HG02610 (cell line): ENCODE results near the gene TBC1D4.
"Not testable (repeated sequence)": the region's sequence is repeated elsewhere in the genome, so short reads cannot be mapped to it uniquely, and the experiment has no call there.

Experiments
- ATAC-seq: cut with Tn5 transposase; IDR thresholded peaks from one replicate; pipeline ENCODE4 v1.9.1; 2021; ENCODE audit warnings: mild to moderate bottlenecking, moderate library complexity; ENCODE audit not compliant: unreplicated experiment

TBC1D4 gene

DNA sequence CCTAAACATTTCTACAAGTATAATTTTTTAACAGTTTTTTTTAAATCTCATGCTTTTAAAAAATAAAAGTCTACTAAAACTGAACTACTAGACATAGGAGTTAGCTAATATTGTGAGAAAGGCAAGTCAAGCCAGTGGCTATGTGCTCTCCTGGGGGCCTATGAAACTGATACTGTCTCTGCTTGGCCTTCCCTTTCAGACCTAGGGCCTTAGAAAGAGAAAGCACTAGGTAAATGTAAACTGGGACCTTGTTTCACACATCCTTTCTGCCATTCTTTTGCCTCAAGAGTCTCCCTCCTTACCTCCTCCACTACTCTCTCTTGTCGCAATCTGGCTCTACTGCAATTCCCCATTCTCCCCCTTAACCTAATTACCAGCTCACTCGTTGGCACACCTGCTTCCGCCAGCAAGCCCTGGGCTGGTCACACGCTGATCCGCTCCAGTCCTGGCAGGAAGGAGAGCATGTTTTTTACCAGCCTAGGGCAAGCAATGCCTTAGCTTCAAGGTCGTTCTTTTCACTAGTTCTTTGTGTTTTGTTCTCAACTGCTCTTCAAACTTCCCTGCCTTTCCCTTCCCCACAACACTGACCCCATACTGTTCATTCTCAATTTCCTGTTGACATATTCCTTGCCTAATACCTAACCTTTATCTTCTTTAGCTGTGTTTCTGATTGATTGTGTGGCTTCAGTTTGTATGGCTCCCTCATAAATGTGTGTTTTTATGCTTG, 23.1 kb downstream of the TBC1D4 start:
- peak; percentile 99 for ATAC-seq

DNA sequence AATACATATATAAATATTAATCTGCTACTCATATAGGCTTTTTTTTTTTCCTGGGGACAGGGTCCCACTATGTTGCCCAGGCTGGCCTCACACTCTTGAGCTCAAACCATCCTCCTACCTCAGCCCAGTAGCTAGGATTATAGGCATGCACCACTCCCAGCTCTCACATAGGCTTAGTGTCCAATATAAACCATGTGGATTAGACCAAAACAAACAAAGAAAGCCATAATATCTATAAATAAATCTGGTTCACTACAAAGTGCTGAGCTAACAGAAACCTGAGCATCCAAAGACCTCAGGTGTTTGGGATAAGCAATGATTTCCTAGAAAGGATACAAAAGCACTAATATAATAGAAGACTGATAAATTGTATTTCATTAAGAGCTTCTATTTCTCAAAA, 26.0 kb downstream of the TBC1D4 start:
- no peak for ATAC-seq

DNA sequence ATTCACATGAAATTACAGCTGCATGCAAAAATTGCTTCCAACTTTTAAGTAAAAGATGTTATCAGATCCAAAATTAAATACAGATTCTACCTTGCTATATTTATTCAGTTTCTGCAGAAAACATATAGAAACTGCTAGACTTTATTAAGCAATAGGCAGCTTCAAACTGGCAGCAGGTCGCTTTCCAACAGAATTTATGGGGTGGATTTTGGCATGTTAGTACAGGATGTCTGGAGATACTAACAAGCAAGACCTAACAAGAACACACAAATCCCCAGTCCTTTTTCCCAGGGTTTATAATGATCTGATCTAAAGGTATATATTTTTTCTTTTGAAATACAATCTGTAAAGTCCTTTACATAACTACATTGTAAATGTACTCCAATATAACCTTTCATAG, 27.5 kb downstream of the TBC1D4 start:
- no peak for ATAC-seq

DNA sequence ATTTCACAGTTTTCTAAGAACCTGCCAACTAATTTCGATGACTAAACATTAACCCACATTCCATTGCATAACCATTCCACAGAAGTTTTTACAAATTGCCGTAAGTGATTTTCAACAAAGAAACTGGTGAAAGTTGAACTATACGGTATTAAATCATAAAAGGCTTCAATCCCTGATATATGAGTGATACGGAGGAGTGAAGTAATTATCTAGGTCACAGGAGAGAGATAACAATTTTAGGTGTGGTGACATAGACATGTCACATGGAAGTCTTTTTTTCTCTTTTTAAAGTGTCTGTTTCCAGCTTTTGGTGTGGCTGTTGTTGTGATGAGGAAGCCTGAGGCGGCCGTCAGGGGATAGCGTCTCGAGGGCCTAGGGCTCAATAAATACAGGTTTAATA, 29.4 kb downstream of the TBC1D4 start:
- ATAC-seq: no peak

DNA sequence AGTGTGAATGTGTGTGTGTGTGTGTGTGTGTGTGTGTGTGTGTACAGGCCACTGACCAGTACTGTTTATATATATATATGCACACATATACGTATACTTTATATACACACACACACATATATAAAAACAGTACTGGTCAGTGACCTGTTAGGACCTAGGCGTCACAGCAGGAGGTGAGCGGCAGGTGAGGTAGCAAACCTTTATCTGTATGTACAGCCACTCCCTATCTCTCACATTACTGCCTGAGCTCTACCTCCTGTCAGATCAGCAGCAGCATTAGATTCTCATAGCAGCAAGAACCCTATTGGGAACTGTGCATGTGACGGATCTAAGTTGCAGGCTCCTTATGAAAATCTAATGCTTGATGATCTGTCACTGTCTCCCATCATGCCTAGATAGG, 34.5 kb downstream of the TBC1D4 start:
- ATAC-seq: no peak

DNA sequence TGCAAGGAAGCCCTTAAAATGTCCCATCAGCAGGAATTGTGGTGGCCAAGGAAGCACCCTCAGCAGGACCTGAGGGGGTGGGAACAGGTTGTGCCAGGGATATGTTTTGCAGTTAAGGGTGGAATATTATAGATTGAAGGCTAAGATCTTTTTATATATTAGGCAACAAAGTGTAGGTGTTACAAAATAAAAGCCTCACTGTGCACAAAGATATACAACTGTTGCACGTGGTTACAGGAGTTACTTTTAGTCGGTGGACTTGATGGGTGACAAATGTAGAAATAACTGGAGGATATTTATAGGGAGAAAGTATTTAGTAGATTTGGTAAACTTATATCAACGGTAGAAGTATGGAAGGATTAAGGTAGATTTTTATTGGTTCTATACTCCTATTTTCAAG, 35.1 kb downstream of the TBC1D4 start:
- ATAC-seq: no peak

DNA sequence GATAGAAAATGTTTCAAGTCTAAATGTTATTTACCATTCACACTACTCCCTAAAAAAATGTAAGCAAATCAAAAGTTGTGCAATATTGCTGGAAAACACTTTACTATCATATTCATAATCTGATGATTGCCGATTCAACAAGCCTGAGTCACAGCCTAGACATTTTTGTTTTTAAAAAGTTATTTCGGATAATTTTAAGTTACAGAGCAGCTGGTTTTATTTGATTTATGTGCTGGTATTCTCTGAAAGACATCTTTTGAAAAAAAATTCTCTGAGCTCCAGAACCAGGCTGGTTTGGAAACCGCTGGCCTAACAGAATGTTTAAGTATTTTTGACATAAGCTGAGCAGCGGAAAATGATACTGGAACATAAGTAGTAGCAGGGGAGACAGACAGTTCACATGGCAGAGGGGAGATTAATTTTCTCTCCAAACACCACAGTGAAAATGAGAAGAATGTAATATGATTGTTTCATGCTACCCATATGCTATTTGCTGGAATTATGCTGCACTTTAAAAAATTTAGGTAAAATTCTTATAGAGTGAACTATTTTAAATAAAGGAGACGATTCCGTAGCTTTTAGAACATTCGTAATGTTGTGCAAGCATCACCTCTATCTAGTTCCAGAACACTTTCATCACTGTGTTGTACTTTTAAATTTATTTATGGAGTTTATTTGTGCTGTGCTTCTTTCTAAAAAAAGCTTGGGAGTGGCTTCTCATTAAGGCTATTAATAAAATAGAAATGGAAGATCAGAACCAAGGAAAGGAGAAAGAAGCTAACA, 36.1 kb downstream of the TBC1D4 start:
- no peak for ATAC-seq

DNA sequence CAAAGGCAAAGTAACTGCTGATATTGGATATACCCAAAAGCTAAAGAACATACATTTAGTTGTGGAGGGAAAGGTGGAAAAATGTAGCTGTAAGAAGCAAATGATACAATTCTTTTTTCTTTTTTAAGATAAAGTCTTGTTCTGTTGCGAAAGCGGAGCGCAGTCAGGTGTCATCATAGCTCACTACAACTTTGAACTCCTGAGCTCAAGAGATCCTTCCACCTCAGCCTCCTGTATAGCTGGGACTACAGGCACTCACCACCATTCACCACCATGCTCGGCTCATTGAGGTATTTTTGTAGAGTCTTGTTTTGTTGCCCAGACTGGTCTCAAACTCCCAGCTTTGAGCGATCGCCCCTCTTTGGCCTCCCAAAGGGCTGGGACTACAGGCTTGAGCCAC, 38.0 kb downstream of the TBC1D4 start:
- no peak for ATAC-seq

DNA sequence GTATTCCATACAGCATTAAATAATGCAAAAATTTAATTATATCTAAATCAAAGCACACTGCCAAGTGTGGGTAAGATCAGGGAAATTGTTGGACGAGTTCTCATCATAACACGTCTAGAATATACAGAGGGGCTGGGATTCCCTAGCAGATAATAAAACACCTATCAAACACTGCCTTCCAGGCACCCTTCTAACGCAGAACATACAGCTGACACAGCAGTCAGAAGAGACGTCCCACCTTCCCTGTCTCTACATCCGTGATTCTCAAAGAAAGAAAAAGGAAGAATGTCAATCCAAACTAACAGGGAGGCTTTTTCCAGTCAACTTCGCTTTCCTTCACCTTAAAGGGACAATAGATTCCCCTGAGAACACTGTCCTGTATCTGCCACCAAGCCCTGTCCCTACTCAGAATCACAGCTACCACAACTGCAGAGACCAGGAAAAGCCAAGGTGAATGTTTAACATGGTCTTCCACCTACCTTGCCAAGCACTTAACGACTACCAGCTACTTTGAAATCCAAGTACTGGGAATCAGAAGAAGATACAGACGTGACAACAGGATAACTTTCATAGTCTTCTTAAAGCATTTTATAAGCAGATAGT, 38.5 kb downstream of the TBC1D4 start:
- ATAC-seq: no peak

DNA sequence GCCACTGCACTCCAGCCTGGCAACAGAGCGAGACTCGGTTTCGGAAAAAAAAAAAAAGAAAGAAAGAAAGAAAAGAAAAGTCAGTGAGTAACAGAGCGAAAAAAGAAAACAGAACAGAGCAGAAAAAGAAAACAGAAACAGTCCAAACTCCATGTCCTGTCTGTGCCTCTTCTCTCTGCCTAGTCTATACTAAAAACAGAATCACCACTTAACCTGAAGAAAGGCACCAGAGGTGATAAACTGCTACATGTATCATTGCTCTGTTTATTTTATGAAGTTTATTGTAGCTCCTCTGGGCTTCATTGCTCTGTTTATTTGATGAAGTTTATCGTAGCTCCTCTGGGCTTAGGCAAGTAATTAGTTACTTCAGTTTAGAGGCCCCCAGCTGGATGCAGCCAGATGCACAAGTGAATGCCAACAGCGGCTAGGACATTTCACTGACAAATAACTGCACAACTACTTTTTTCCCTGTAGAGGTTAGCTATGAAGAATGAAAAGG, 39.2 kb downstream of the TBC1D4 start:
- ATAC-seq: no peak

DNA sequence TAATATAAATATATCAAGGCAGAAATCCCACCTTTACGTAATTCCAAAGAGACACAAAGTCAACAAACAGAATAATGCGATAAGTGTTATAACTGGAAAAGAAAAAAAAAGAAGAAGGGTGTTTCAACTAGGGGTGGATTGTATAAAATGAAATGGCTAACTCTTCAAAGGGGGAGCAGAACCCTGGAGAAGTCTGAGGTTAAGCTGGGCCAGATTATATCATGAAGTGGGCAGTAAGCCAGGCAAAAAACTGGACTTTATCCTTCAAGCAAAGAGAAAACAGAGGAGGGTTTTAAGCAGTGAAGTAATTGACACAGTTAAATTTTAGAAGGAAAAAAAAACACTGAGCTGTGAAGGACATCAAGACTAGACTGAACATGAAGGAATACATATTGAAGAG, 41.9 kb downstream of the TBC1D4 start:
- ATAC-seq: no peak

DNA sequence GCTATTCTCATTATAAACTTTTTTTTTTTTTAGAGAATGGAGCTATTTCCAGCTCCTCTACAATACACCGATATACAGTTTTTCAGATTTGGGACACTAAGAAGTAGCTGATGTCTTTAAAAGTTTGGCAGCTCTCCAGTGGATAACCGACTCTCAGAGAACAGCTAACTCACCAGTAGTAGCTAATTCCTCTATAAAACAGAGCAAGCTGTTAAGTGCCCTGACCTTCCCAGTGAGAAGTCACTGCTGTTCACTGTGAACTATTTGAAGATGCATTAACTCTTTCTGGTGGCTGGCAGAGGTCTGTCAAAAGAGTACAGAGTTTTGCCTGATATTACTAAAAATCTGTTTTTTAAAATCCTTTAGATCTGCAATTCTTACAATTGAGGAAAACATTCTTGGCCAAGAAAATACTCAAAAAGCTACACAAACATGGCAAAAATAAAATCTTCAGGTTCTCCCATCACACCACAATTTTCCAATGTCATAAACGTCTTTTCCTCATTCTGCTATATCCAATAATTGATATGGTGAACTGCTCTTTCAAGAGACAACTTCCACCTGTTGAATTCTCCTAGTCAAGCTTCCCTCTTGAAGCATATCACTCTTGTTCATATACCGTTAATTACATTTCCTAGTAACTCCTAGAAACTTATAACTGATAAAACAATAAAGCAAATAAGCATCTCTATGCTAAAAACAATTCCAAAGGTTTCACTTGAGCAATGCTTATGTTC, 44.2 kb downstream of the TBC1D4 start:
- no peak for ATAC-seq

DNA sequence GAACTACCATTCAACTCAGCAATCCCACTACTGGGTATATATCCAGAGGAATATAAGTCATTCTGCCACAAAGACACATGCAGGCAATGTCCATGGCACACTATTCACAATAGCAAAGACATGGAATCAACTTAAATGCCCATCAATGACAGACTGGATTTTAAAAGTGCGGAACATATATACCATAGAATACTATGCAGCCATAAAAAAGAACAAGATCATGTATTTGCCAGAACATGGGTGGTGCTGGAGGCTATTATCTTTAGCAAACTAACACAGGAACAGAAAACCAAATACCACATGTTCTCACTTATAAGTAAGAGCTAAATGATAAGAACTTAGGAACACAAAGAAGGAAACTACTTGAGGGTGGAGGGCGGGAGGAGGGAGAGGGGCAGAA, 47.8 kb downstream of the TBC1D4 start:
- not testable (repeated sequence) for ATAC-seq

DNA sequence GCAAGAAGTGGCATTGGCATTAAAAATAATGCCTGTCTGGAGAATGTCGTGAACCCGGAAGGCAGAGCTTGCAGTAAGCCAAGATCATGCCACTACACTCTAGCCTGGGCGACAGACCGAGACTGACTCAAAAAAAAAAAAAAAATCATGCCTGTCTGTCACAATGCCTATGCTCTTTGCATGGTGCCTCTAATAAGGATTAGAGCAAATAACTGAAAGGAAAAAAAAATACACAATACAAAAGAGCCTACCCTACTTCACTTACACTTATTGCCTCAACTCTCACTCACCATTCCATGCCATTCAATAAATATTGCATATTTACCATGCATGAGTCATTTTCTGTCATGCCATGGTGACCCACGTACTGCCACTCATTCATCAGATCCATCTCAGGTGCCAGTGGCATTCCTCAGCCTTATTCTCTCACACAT, 49.1 kb downstream of the TBC1D4 start:
- ATAC-seq: no peak

DNA sequence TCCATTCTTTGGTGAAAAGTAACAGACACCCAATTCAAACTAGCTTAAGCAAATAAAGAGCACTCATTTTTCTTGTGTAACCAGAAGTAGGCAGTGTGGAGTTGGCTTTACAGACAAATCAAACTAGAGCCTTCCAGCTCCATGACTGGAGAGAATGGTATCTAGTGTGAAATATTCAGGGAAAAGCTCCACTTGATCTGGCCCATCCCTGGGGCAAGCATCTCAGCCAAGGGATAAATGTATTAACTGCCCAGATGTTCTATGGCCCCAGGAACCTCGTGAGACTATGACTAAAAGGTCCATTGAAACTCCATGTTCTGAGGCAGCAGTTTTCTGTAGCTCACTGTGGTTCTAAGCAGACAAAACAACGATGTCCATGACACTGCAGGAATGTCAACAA, 49.9 kb downstream of the TBC1D4 start:
- no peak for ATAC-seq

DNA sequence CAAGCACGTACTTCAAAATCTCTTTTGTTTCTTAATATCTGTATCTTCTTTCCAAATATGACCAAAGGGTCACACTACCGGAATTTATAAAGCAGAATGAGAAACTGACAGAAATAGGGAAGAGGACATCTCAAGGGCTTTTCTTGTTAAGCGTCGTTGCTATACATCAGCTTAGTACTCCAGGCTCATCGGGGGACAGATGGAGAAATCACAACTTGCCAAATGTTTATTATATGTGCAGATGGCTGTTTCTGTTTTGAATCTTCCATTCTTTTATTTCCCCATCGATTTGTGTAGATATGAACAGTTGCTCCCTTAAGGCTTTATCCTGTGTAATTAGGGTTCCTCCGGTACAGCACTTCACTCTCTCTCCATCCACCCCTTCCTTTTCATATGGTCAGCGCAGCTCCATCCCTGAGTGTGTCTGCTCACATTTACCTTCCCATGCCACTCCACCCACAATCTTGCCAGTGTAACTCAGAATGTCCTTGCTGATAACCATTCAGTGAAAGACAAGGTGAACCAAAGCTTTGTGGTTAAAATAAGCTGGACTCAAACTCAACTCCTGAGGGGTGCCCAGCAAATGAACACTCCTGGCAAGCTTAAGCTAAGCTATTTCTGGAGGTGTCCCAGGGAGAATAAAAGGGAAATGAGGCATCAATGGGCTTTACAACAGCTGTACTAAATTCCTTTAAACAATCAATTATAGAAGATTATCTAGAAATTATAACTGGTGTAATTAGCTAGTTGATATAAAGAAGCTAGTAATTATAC, 51.3 kb downstream of the TBC1D4 start:
- no peak for ATAC-seq

DNA sequence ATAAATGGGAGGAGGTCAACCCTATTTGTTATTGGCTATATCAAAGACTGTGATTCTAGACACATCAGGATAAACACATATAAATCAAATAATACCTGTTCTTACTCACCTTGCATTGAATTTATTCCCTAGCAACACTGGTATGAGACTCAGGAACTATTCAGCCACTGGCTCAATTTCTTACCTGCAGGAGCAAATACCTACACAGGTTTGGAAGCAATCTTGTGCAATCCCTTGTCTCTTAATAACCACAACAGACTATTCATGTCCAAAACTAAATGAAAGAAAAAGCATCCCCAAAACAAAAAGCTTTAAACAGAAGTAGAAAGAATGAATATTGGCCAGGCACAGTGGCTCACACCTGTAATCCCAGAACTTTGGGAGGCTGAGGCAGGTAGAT, 55.5 kb downstream of the TBC1D4 start:
- ATAC-seq: no peak

DNA sequence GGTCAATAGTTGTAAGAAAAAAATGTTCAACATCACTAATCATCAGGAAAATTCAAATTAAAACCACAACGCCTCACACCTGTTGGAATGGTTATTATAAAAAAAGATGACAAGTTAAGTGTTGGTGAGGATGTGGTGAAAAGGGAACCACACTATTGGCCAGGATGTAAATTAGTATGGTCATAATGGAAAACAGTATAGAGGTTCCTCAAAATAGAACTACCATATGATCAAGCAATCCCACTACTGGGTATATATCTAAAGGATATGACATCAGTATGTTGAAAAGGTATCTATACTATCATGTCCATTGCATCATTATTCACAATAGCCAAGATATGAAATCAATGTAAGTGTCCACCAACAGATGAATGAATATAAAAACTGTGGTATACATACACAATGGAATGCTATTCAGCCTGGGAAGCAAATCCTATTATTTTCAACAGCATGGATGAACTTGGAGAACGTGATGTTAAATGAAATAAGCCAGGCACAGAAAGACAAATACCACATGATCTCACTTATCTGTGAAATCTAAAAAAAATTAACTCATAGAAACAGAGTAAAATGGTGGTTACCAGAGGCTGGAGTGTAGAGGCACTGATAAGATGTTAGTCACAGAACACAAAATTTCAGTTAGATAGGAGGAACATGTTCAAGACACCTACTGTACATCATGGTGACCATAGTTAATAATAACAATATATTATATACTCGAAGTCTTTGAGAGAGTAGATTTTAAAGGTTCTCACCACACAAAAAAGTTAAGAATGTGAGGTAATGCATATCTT, 56.6 kb downstream of the TBC1D4 start:
- ATAC-seq: peak; percentile 95

DNA sequence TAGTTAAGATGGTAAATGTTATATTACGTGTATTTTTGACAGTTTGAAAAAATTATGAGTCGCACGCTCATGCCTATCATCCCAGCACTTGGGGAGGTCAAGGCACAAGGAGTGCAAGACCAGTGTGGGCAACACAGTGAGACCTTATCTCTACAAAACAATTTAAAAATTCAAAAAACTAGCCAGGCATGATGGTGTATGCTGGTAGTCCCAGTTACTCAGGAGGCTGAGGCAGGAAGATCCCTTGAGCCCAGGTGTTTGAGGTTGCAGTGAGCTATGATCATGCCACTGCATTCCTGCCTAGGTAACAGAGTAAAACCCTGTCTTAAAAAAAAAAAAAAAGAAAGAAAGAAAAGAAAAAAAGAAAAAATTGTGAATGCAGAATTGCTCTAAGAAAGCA, 58.0 kb downstream of the TBC1D4 start:
- ATAC-seq: no peak

DNA sequence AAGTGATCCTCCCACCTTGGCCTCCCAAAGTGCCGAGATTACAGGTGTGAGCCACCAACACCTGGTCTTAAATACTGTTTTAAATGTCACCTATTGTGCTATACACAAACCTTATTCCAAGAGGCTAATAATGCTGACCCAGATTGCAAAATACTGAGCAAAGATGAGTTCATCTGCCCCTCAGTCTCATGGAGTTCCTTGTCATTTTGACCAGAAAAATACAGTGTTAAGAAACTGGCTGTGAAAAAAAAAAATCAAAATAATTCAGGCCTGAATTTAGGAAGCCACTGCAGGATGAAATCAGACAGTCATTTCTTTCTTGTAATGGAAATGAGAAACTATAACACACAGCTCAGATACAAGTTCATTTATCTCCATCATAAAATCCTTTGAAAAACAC, 59.9 kb downstream of the TBC1D4 start:
- ATAC-seq: no peak
